GM19438 (cell line): ENCODE measurements around the gene MAD1L1.

ENCODE experiments used
- ATAC-seq: cut with Tn5 transposase; IDR thresholded peaks from one replicate; pipeline ENCODE4 v1.9.1; 2021; ENCODE audit warnings: low read depth; ENCODE audit not compliant: unreplicated experiment

MAD1L1 gene

DNA sequence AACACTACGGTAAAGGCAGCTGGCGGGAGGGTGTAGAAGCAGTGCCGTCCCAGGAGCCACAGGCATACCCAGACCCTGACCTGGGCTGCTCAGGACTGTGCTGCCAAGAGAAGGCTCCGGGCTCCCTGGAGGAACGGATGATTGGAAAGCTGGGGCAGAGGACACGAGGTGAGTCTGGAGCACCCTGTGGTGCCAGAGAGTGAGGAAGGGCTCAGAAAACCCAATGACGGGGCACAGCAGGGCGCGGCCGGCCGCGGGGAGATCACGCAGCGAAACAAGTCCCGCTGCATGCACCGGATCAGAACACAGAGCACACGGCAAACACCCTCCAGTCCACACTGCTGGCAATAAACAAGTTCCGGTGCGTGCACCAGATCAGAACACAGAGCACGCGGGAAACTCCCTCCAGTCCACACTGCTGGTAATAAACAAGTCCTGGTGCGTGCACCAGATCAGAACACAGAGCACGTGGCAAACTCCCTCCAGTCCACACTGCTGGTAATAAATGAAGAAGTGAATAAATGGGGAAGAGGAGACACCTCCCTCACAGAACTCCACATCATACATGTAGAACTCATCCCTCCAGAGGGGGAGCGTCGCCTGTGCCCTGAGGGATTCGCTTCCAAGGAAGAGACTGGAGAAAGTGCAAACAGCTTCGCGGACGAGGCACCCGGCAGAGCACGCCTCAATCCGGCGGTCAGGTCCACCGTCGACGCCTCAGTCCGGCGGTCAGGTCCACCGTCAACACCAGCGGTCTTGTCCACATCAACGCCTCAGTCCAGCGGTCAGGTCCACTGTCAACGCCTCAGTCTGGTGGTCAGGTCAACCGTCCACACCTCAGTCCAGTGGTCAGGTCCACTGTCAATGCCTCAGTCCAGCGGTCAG, 265.0 kb downstream of the MAD1L1 start:
- no peak for ATAC-seq

DNA sequence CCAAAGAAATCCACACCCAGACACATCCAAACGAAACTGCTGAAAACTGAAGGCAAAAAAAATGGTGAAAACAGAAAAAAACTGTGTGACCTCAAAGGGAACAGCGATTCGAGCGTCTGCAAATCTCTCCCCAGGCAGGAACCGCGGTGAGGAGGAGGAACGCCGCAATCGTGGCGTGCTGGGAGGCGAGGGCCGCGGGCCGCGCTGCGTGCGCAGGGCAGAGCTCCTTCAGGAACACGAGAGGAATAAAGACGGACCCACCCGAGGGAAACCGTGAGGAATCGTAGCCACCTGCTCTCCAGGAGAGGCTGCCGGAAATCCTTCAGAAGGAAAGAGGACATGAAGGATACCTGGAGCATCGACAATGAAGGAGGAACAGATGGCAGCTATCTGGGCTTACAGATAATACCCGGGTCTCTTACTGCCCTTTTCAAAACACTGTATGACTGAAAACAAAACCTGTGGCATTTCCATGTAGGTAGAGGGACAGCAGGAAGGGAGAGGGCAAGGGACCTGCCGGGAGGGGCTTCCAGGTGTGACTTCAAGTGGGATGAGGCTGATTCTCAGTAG, 266.0 kb downstream of the MAD1L1 start:
- no peak for ATAC-seq

DNA sequence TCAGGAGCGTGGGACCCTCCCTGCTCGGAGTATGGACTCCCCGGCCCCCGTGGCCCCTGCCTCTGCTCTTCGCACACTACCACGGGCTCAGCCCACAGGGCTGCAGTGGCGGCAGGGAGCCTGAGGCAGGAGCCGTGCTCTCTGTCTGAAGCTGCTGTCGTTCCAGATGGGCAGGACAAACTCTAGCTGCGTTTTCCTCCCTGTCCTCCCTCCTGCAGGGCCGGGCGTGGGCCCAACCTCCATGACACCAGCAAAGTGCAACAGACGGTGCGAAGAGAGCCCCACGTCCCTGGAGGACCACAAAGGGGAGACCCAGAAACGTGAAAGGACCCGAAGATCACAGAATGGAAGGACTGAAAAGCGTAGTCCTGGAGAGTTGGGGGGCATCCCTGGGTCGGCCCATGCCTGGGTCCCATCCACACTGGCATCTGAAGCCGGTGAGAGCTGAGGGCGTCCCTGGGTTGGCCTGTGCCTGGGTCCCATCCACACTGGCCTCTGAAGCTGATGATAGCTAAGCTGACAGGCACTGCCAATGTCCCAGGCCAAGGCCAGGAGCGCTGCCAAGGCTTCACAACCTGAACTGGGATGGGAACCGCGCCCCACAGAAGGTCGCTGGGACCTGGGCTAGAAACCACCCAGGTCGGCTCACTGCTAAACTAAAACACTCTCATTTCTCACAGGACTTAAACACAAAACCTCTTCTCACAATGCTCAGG, 267.0 kb downstream of the MAD1L1 start:
- ATAC-seq, result no peak

GRCh38 chr7:1964913-1965578, 267.7 kb downstream of the MAD1L1 start:
- no peak for ATAC-seq

DNA sequence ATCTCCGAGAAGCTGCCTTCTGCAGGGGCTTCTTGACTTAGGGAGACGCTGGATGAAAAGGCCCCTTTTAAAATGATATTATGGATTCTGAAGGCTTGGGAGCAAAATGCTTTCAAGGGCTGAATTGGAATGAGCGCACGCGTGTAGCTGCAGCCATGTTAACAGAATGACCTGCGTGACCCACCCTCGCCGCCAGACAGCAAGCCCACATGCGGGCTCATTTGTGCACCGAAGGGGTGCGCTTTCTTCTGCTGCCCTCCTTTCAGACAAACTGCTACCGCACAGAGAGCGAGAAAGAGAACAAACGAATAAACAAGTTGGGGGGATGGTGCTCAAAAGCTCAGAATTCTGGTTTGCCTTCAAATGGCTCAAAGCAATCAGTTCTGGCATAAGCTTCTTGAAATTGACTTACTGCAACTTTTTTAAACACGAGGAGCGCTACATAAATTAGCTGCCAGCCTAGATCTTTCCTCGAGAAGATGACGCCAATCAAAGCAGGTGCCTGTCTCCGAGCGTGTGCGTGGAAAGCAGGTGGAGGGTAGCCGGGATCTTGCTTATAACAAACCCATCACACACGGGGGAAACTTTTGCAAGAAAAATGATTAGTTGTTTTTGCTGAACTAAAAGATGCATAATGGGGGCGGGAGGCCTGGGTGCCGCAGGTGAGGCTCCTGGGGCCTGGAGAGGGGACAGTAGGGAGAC, 268.4 kb downstream of the MAD1L1 start:
- no peak for ATAC-seq

DNA sequence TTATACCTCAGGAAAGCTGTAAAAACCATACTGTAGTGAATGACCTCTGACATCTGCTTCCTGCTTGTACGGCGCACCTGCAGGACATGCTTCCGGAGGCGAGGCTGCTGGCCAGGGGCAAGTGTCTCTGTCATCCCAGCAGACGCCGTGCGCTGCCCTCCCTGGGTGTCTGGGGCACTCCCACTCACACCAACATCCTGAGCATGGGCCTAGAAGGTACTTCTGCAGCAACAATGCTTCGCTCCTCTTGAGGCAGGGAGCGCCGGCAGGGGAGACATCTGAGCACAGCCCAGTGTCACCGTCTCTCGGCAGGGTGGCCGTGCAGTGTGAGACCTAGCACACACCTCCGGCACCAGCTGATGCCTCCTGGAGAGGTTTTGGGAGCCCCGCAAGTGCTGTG, 269.2 kb downstream of the MAD1L1 start:
- ATAC-seq, result no peak

- ATAC-seq, result no peak
Observed at GRCh38 chr7:1961701-1962276, 271.0 kb downstream of the MAD1L1 start.

DNA sequence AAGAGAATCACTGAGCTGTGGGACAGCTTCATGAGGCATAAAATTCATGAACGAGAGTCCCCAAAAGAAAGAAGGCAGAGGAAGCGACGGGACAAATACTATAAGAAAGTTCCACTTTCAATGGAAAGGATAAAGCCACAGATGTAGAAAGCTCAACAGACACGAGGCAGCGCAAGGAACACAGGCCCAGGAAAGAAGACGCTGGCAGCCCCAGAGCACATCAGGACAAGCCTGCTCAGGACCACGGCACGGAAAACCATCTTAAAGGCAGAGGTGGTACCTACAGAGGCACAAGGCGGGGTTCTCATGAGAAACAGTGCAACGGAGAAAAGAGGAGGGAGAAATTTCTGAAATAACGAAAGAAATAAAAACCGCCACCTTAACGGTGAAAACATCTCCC, 273.4 kb downstream of the MAD1L1 start:
- no peak for ATAC-seq

GRCh38 chr7:1957471-1958225, 275.1 kb downstream of the MAD1L1 start:
- no peak for ATAC-seq

GRCh38 chr7:1956611-1957470, 275.9 kb downstream of the MAD1L1 start:
- no peak for ATAC-seq

- no peak for ATAC-seq
Observed at GRCh38 chr7:1956141-1956540, 276.6 kb downstream of the MAD1L1 start.

DNA sequence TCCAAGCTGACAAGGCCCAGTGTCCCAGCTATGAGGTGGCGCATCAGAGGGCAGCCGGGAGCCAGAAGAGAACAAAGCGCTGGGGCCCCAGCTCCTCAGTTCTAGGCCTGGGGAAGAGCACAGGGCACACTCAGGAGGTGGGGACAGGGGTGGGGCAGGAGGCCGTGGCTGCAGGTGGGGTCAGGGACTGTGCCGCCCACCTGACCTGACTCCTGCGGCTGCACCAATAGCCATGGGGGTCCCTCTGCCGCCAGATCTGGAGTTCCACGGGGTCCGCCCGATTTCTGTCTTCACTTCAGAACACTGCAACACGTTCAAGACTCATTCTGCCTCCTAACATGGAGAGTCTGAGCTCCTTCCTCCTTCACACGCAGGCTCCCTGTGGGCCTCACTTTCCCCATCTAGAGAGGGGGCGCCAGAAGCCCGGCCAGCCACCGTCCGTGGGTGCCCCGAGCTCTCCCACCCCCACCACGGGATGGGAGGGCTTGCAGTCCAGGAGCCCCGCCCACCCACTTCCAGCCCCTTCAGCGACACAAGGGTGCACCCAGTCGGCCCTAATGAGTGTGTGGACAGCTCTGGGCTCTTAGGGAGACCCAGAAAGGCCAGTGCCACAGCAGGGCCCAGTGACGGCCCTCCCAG, 278.3 kb downstream of the MAD1L1 start:
- ATAC-seq, result no peak

DNA sequence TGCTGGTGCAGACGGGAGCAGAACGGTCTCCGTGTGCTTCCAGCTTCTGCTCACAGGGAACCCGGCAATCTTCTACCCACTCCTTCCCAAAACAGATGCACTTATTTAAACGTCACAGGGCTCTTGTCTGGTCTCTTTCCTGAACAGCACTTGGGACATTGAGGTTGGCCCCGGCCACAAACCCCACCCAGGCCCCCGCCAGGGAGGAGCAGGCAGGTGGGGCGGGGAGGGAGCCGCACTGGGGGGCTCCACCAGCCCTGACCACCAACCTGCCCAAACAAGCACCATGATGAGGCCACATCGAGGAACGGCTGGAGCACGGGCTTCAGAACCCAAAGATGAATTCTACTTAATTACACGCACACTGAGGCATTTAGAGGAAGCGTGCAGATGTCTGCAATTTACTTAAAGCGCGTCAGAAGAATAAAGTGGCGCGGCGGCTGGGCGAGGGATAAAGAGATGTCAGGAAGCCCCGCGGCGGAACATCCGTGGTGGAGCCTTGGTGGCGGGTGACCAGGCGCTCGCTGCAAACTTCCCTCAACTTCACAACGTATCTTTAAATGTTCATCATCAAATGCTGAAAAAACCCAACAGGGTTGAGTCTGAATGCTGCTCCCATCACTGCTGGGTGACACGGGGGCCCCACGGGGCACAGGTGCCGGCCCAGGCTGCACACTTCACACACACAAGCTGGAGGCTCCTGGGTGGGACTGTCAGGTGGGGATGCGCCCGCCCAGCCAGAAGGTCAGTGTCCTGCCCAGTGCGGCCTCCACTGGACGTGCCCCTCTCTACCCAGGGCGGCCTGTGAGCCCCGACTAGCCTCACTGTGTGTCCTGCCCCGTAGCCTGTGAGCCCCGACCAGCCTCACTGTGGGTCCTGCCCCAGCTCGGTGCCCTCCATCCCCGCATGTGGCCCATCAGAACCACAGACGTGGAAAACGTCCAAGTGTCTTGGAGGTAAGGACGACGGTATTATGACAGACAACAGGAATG, 279.2 kb downstream of the MAD1L1 start:
- ATAC-seq, result no peak

- ATAC-seq, result no peak
Observed at GRCh38 chr7:1952781-1953180, 280.0 kb downstream of the MAD1L1 start.

DNA sequence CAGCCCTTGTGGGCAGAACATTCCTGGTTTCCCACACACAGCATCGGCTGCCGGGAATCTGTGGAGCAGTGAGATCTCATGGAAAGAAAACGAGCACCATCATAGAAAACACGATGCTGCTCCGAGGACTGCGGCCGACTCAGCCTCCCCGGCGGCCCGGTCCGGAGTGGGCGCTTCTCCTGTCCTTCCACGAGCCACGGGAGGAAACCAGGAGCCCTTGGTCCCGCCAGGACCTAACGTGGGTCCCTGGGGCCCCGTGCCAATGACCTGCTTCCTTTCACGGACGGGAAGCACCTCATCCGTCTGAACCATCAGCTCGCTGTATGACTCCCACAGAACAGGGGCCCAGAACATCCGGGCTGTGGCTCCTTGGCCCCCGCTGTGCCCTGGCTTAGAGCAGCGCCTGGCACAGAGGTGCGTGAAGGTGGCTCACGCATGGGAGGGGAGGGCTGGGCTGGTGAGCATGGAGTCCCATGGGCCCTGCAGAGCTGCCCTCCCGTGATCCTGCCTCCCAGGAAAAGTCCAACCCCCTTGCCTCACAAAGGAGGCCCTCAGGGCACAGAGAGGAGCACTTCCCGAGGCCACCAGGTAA, 280.5 kb downstream of the MAD1L1 start:
- ATAC-seq, result no peak

GRCh38 chr7:1951600-1951999, 281.1 kb downstream of the MAD1L1 start:
- ATAC-seq, result no peak
